ENCODE results near the gene HDAC11.

DNA sequence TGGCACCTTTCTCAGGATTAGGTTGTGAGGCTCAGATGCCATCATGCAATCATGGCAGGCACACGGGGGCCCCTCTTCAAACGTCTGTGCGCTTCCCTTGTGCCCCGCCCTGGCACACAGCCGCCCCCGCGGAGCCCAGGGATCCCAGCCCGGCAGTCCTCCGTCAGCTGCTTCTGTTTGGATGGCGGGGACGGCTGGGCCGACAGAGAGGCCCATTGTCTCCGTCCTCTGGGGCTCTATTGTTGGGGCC is 849 bp upstream of the HDAC11 start:
- TF ChIP-seq POLR2AphosphoS5 (IDR thresholded peaks at IDR 0.05; ENCODE audit: low read depth) = no peak
- TF ChIP-seq, protein P1, sequence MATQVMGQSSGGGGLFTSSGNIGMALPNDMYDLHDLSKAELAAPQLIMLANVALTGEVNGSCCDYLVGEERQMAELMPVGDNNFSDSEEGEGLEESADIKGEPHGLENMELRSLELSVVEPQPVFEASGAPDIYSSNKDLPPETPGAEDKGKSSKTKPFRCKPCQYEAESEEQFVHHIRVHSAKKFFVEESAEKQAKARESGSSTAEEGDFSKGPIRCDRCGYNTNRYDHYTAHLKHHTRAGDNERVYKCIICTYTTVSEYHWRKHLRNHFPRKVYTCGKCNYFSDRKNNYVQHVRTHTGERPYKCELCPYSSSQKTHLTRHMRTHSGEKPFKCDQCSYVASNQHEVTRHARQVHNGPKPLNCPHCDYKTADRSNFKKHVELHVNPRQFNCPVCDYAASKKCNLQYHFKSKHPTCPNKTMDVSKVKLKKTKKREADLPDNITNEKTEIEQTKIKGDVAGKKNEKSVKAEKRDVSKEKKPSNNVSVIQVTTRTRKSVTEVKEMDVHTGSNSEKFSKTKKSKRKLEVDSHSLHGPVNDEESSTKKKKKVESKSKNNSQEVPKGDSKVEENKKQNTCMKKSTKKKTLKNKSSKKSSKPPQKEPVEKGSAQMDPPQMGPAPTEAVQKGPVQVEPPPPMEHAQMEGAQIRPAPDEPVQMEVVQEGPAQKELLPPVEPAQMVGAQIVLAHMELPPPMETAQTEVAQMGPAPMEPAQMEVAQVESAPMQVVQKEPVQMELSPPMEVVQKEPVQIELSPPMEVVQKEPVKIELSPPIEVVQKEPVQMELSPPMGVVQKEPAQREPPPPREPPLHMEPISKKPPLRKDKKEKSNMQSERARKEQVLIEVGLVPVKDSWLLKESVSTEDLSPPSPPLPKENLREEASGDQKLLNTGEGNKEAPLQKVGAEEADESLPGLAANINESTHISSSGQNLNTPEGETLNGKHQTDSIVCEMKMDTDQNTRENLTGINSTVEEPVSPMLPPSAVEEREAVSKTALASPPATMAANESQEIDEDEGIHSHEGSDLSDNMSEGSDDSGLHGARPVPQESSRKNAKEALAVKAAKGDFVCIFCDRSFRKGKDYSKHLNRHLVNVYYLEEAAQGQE (IDR thresholded peaks at IDR 0.05; ENCODE audit: insufficient replicate concordance, low read depth) = no peak

Measured in HL-60 (cell line).